CD14-positive monocyte (primary cell): Measurements from ENCODE around the gene CUBN. TPM values are rescaled to one million over a fixed set of nuclear protein-coding genes. Genes with fewer than 3 reads are reported as not detected.

ENCODE experiments used
- DNase-seq, 3 donors: peaks; one replicate each; pipeline ENCODE4 v3.0.0-alpha.2; 2011 to 2022
- H2AFZ ChIP-seq: 2 replicates; pipeline ENCODE4 v1.6.0; 2012; ENCODE audit warnings: mild to moderate bottlenecking, low read depth, low read length, inconsistent platforms; ENCODE audit not compliant: insufficient read depth, poor library complexity, severe bottlenecking
- H3K27ac ChIP-seq, 2 donors: 1 replicate in 1 of 2; 2 replicates in 1 of 2; pipeline ENCODE4 v1.5.1; 2012 to 2013; ENCODE audit warnings: low read length in 2 of 2, control low read depth in 1 of 2, inconsistent platforms in 1 of 2, low read depth in 1 of 2, mild to moderate bottlenecking in 1 of 2
- H3K27me3 ChIP-seq, 2 donors: one replicate each; pipeline versions ENCODE4 v1.6.0 to v1.6.1; 2011 to 2013; ENCODE audit warnings: low read length in 2 of 2; ENCODE audit not compliant: control insufficient read depth in 2 of 2, insufficient read depth in 2 of 2
- H3K36me3 ChIP-seq, 2 donors: replicated peaks in 1 of 2; 1 replicate in 1 of 2; 2 replicates in 1 of 2; pipeline versions ENCODE4 v1.5.1 to v1.6.1; 2012 to 2013; ENCODE audit warnings: low read length in 2 of 2, control low read depth in 1 of 2, inconsistent platforms in 1 of 2, mild to moderate bottlenecking in 1 of 2; ENCODE audit not compliant: insufficient read depth in 2 of 2, control insufficient read depth in 1 of 2
- H3K4me1 ChIP-seq, 2 donors: 1 replicate in 1 of 2; 2 replicates in 1 of 2; pipeline versions ENCODE4 v1.5.1 to v1.6.1; 2012 to 2013; ENCODE audit warnings: low read length in 2 of 2, control low read depth in 1 of 2, inconsistent platforms in 1 of 2, mild to moderate bottlenecking in 1 of 2, moderate library complexity in 1 of 2; ENCODE audit not compliant: insufficient read depth in 2 of 2, control insufficient read depth in 1 of 2
- H3K4me2 ChIP-seq: replicated peaks from 2 replicates; pipeline ENCODE3; 2012; ENCODE audit warnings: low read length, moderate library complexity, mild to moderate bottlenecking; ENCODE audit not compliant: poor library complexity, severe bottlenecking; ENCODE audit errors: extremely low read depth
- H3K4me3 ChIP-seq, 3 experiments: fragments of 200-600 bp in 1 of 3; sonication (generic) in 1 of 3; replicated peaks in 1 of 3; 1 replicate in 2 of 3; 2 replicates in 1 of 3; pipeline ENCODE4 v1.5.1; 2011 to 2013; ENCODE audit warnings: low read length in 3 of 3, mild to moderate bottlenecking in 3 of 3, control low read depth in 2 of 3, low read depth in 2 of 3, inconsistent platforms in 1 of 3, moderate library complexity in 1 of 3
- H3K79me2 ChIP-seq: 2 replicates; pipeline ENCODE4 v1.6.0; 2012; ENCODE audit warnings: mild to moderate bottlenecking, control low read depth, inconsistent platforms, low read length, moderate library complexity; ENCODE audit not compliant: insufficient read depth
- H3K9ac ChIP-seq: 2 replicates; pipeline ENCODE4 v1.6.0; 2017; ENCODE audit warnings: low read length, mild to moderate bottlenecking; ENCODE audit not compliant: insufficient read depth, poor library complexity, severe bottlenecking
- H3K9me3 ChIP-seq, 2 donors: replicated peaks in 1 of 2; 1 replicate in 1 of 2; 2 replicates in 1 of 2; pipeline versions ENCODE4 v1.5.1 to v1.6.1; 2012 to 2013; ENCODE audit warnings: low read length in 2 of 2, control low read depth in 1 of 2; ENCODE audit not compliant: control insufficient read depth in 1 of 2, insufficient read depth in 1 of 2
- H4K20me1 ChIP-seq: 2 replicates; pipeline ENCODE4 v1.6.0; 2012; ENCODE audit warnings: mild to moderate bottlenecking, low read length, control low read depth, moderate library complexity; ENCODE audit not compliant: insufficient read depth
- H3K27ac Mint-ChIP-seq, 7 donors: one replicate each; pipeline ENCODE4 v1.8.0; 2020; ENCODE audit warnings: mild to moderate bottlenecking in 7 of 7, mixed read lengths in 7 of 7, moderate library complexity in 6 of 7, inconsistent platforms in 2 of 7
- H3K27me3 Mint-ChIP-seq, 3 donors: one replicate each; pipeline ENCODE4 v1.8.0; 2021 to 2022; ENCODE audit warnings: low read depth in 3 of 3, mild to moderate bottlenecking in 3 of 3, mixed read lengths in 3 of 3, moderate library complexity in 3 of 3, inconsistent platforms in 1 of 3
- H3K36me3 Mint-ChIP-seq, 2 donors: one replicate each; pipeline ENCODE4 v1.8.0; 2020; ENCODE audit warnings: mixed read lengths in 2 of 2, inconsistent platforms in 1 of 2, mild to moderate bottlenecking in 1 of 2
- H3K4me1 Mint-ChIP-seq: one replicate; pipeline ENCODE4 v1.8.0; 2020; ENCODE audit warnings: mild to moderate bottlenecking, mixed read lengths
- H3K4me3 Mint-ChIP-seq, 2 donors: one replicate each; pipeline ENCODE4 v1.8.0; 2020; ENCODE audit warnings: mild to moderate bottlenecking in 2 of 2, mixed read lengths in 2 of 2, moderate library complexity in 1 of 2
- H3K9me3 Mint-ChIP-seq, 7 donors: one replicate each; pipeline ENCODE4 v1.8.0; 2020 to 2022; ENCODE audit warnings: mixed read lengths in 7 of 7, mild to moderate bottlenecking in 6 of 7, moderate library complexity in 6 of 7, inconsistent platforms in 2 of 7
- WGBS: methylation state at CpG from one replicate; pipeline ENCODE4 v1.1.5; 2013; ENCODE audit warnings: missing lambda C conversion rate; ENCODE audit not compliant: insufficient coverage; 5-methylcytosine and 5-hydroxymethylcytosine counted together
- intact Hi-C, 2 donors: fragments of 100-400 bp; cut with micrococcal nuclease; formaldehyde crosslinking; loops; one replicate each; pipeline versions ENCODE4 v1.15.0 to v1.15.1; 2023
- polyA plus RNA-seq, 3 donors: library from polyadenylated mRNA; depleted of rRNA in 1 of 3; unstranded in 2 of 3; stranded (reverse) in 1 of 3; fragments of 300-500 nt in 2 of 3; fragments of >200 nt in 1 of 3; fragmentation: Illumina TruSeq in 2 of 3; gene quantifications; 1 replicate in 2 of 3; 2 replicates in 1 of 3; pipeline ENCODE4 v1.2.3, GENCODE V29; 2012 to 2021
- TF ChIP-seq, protein P1 (sequence below): fragments of 200-600 bp; IDR thresholded peaks from one replicate; pipeline ENCODE4 v1.8.0; 2022; ENCODE audit warnings: antibody characterized with exemption, mild to moderate bottlenecking

Gene CUBN
- polyA plus RNA-seq, 3 donors, result 0.95 TPM; not detected in 2

DNA sequence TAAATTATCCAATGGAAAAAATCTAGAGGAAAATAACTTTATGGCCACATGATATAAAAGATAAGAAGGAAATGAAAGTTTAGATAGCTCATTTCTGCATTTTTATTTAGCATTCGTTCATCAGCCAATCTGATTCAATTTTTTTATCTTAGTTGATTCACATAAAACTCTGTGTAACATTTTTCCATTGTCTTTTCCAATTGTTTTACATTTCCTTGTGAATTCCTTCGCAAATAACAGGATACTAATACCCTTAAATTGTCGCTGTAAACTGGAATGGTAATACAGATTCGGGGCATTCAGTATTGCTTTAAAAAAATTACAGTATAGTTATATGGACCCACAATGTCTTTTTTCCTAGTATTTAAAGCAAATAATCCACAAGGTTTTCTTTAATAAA, 136.4 kb downstream of the CUBN start:
- Mint-ChIP-seq H3K27me3 (peaks cover 0 to 10% (median 5%) of the 10 kb centered on the region in 3 donors), H3K4me1 (peaks cover 10% of the 10 kb centered on the region), H3K9me3 (peaks cover 0 to 6% (median 0%) of the 10 kb centered on the region in 7 donors), H3K36me3 (no peaks in the 10 kb centered on the region), H3K27ac (no peak overlapping the region), H3K4me3 (no peak overlapping the region)
- Histone ChIP-seq H4K20me1 (no peaks in the 10 kb centered on the region), H3K9me3 (no peaks in the 10 kb centered on the region), H3K27ac (no peak overlapping the region), H3K27me3 (no peaks in the 10 kb centered on the region), H3K4me2 (no peak overlapping the region), H3K4me3 (no peak overlapping the region), H3K36me3 (no peaks in the 10 kb centered on the region), H2AFZ (no peak overlapping the region), H3K4me1 (peaks cover 0 to 9% of the 10 kb centered on the region in 2 donors), H3K9ac (no peak overlapping the region), H3K79me2 (no peaks in the 10 kb centered on the region)
- intact Hi-C loops, result no loop called here
- TF ChIP-seq, protein P1, sequence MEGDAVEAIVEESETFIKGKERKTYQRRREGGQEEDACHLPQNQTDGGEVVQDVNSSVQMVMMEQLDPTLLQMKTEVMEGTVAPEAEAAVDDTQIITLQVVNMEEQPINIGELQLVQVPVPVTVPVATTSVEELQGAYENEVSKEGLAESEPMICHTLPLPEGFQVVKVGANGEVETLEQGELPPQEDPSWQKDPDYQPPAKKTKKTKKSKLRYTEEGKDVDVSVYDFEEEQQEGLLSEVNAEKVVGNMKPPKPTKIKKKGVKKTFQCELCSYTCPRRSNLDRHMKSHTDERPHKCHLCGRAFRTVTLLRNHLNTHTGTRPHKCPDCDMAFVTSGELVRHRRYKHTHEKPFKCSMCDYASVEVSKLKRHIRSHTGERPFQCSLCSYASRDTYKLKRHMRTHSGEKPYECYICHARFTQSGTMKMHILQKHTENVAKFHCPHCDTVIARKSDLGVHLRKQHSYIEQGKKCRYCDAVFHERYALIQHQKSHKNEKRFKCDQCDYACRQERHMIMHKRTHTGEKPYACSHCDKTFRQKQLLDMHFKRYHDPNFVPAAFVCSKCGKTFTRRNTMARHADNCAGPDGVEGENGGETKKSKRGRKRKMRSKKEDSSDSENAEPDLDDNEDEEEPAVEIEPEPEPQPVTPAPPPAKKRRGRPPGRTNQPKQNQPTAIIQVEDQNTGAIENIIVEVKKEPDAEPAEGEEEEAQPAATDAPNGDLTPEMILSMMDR, result no peak
- WGBS, result no CpG with 5 or more reads among the region's 4 CpGs
- DNase-seq, result no peak

DNA sequence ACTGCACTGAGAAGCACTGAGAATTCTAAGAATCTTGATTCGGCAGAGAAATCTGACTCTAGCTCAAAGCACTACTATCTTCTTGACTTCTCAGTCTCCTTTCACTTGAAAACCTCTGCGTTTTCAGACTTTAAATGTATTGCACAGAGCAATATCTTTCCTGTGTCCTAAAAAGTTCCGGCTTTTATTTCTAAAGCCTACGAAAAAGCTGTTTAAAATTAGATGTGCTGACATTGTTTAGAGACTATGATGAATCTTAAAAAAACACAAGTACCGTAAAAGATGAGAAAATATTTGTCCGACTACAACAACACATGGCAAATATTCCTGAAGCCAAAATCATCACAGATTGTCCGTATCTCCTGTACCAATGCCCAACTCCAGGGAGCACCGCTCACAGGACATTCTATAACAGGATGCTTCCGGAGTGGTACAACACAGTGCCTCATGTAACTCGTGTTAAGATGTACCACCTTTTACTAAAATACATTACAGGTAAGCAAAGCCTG, 136.9 kb downstream of the CUBN start:
- no peak overlapping the region for H3K27ac Mint-ChIP-seq
- peaks cover 10% of the 10 kb centered on the region for H3K4me1 Mint-ChIP-seq
- no peak overlapping the region for H3K4me3 ChIP-seq
- no peaks in the 10 kb centered on the region for H3K27me3 ChIP-seq
- peaks cover 0 to 6% (median 0%) of the 10 kb centered on the region in 7 donors for H3K9me3 Mint-ChIP-seq
- DNase-seq, result no peak
- H3K36me3 Mint-ChIP-seq, result no peaks in the 10 kb centered on the region
- H3K4me3 Mint-ChIP-seq, result no peak overlapping the region
- TF ChIP-seq, protein P1, result no peak
- H3K4me1 ChIP-seq, result peaks cover 0 to 9% of the 10 kb centered on the region in 2 donors
- no peak overlapping the region for H3K27ac ChIP-seq
- H3K36me3 ChIP-seq, result no peaks in the 10 kb centered on the region
- peaks cover 0 to 10% (median 5%) of the 10 kb centered on the region in 3 donors for H3K27me3 Mint-ChIP-seq
- H4K20me1 ChIP-seq, result no peaks in the 10 kb centered on the region
- no peaks in the 10 kb centered on the region for H3K9me3 ChIP-seq
- no peak overlapping the region for H3K9ac ChIP-seq
- no peaks in the 10 kb centered on the region for H3K79me2 ChIP-seq
- 100% methylated on average over 5 of the region's 10 CpGs for WGBS
- no peak overlapping the region for H3K4me2 ChIP-seq
- intact Hi-C loops, result no loop called here
- no peak overlapping the region for H2AFZ ChIP-seq
